Fibroblast of skin of scalp (primary cell): Measurements from ENCODE around the gene ERG28. TPM values are rescaled to one million over a fixed set of nuclear protein-coding genes. Genes with fewer than 3 reads are reported as not detected.
A peak's percentile ranks its signal among the peaks of the same experiment; 100 is the strongest.
"Not testable (repeated sequence)": the region's sequence is repeated elsewhere in the genome, so short reads cannot be mapped to it uniquely, and the experiment has no call there.

Source experiments
- DNase-seq: peaks from one replicate; pipeline ENCODE4 v3.0.0-alpha.2; 2013
- polyA plus RNA-seq, 2 experiments: library from polyadenylated mRNA; unstranded; fragments of 120-200 nt; gene quantifications; one replicate each; pipeline ENCODE4 v1.2.1, GENCODE V29; 2013; ENCODE audit not compliant: insufficient read length in 2 of 2

The ERG28 gene, protein sequence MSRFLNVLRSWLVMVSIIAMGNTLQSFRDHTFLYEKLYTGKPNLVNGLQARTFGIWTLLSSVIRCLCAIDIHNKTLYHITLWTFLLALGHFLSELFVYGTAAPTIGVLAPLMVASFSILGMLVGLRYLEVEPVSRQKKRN
- 14.9 TPM for polyA plus RNA-seq (2013, experiment 1 of 2; ENCODE audit: insufficient read length)
- 15.5 TPM for polyA plus RNA-seq (2013, experiment 2 of 2; ENCODE audit: insufficient read length)

DNA sequence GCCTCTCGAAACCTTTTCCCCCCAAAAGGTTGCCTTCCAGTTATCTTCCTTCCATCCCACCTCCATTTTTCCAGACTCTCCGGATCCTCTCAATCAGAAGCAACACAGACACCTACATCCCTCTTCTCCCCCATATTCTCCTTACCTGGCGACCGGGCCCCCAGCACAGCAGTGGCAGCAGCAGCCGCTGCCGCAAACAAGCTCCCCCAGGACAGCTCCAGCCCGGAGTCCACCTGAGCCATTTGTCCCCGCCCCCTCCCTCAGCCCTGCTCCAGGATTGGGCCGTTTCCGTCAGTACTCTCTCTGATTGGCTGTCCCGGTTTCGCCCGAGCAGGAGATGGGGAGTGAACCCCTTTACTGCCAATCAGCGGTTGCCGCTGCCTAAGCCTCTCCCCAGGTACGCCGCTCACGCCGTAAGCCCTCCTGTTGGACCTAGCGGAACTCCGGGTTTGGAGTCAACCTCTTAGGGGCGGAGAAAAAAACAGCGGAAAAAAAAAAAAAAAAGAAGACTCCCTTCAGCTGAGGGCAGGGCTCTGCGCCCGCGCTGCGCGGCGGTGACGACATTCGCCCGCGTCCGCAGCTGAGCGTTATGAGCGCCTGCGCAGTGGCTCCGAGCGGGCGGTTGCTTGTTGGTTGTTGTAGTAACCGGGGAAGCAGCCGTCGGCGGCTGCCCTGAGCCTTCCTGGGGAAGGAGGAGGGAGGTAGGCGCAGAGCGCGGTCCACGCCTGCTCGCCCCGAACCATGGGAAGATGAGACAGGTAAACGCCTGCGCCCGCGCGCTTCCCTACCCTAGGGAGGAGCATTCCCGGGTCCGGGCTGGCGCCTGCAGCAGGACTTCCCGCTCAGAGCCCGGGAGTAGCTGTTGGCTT is at the start of gene ERG28, which contains the start of gene TTLL5:
Gene ERG28 (minus strand): TSS at position 247 of the 869 bp plus-strand sequence. CDS start 3,374 bp downstream, outside the sequence.
Gene TTLL5 (plus strand): TSS at position 617 of the 869 bp plus-strand sequence. CDS start 1,904 bp downstream, outside the sequence.
- DNase-seq, result peak; percentile 97

DNA sequence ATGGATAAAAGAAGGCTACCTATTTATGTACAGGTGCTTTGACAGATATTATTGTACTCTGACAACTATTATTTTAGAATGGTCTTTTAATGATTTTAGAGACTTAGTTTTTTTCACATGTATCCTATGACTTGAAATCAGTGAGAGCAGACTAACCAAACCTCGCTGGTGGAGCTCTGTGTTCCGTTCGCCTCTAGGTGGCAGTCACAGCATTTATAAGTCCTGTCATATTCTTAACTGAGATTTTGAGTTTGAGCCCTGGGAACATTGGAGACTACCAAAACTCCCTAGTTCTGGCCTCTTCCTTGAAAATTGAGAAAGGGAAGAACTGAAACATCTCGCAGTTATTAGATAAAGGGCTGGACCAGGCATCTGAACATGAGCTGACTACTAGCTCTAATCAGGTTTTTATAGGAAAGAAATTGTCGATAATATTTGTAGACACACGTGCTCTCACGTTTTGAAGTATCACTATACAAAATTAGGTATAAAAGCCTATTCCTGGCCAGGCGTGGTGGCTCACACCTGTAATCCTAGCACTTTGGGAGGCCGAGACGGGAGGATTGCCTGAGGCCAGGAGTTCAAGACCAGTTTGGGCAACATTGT is 48.6 kb upstream of the ERG28 start:
- DNase-seq, result peak; percentile 79

DNA sequence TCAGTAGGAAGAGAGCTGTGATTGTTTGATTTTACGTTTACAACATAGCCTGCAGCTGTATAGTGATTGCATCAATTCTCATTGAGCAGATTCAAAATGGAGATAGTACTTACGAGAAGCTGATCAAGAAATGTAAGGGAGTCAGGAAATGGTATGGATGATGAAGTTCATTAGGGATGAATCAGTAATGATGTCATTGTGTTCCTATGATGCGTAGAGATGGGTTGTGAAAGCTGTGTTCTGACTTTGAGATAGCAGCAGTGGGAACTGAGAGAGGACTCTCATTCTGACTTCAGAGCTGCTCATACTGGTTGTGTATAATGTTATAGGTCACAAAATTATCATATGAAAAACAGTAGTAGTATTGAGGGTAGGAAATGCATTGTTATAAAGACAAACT is 44.3 kb upstream of the ERG28 start:
- no peak for DNase-seq

DNA sequence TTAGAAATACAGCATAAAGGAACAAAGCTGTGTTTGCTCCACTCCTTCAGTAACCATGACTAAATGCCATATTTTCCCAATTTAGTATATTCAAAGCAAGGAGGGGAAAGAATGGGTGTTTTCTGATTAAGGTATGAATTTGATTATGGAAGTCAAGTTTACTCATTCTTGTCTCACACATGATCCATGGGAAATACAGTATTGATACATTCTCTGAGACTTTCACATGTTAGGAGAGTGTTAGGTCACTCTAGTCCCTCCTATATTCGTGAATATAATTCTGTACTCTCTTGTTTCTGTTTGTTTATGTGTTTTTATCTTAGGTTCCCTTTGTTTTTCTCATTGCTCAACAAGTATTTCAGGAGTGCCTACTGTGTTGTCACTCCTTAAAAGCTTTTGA is 42.8 kb upstream of the ERG28 start:
- no peak for DNase-seq

DNA sequence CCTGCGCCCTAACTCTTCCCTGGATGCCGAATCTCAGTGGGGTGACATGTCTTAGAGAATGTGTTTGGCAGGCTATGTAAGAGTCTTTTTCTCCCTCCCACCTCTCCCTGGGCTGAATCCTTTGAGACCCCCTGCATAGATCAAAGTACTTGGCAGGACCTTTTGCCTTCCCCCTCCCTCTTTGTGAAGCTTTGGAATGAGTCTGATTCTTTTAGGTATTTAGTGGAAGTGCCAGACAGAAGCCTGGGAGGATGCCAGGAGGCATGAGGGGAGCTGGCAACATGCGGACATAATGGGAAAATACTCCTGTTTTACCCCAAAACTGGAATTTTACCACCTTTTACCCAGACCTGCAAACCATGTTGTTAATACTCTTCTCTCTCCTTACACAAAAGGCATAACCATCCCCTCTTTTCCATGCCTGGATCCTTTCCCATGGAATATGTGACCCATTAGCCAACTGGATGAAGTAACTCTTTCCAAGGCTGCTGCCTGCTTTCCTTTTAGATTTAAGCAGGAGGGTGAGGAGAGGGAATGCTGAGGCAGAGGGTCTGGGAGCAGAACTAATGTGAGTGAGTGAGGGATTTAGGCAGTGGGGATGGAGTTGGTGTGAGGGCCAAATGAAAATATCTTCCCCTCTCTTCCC is 42.1 kb upstream of the ERG28 start:
- peak; percentile 77 for DNase-seq

DNA sequence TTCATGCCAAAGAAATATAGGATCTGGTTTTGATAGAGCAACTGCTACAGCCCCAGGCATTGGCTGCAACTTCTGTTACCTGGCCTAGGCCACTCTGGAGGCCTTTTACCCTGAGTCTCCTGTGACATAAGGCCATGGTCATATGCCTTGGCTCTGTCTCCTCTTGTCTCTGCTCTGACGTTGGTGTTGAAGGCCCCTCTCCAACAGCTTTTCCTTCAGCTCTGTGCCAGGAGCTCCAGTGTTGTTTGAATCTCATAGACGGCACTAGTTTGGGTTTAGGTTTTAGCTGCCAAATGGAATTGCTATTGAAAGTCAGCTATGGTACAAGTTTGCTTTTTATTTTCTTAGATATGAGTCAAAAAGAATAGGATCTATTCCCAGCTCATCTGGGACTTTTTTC is 41.4 kb upstream of the ERG28 start:
- no peak for DNase-seq

DNA sequence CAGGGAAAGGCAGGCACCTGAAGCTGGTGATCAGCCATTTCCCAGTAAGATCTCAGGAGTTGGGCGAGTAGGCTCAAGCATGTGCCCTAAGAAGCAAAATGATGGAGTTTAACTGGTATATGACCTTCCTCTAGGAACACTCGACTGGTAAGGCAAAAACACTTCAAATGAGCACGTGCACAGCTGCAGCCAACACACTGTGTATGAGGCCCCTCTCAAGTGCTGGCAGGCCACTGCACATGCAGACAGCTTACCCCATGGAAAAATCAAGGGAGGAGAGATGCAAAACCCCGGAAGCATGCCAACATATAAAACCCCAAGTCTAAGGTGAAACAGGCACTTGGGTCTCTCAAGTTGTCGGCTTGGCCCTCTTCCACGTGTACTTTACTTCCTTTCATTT is 39.6 kb upstream of the ERG28 start:
- DNase-seq, result no peak

DNA sequence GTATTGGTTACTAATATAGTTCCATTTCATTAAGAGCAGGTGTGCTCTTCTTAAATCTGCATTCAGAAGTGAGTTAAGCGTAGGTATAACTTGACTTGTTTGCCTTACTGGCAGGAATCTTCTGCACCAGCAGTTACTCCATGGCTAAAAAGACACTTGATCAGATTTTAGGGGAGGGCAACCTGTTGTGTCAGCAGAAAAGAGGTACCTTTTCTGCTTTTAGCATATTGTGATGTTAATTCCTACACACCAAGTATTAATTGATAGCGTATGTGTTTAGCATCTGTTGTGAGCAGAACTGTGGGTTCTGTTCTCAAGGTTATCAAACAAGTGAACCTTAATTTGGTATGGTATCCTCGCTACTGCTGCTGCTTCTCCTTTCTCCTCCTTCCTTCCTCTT is 38.7 kb upstream of the ERG28 start:
- DNase-seq, result no peak

DNA sequence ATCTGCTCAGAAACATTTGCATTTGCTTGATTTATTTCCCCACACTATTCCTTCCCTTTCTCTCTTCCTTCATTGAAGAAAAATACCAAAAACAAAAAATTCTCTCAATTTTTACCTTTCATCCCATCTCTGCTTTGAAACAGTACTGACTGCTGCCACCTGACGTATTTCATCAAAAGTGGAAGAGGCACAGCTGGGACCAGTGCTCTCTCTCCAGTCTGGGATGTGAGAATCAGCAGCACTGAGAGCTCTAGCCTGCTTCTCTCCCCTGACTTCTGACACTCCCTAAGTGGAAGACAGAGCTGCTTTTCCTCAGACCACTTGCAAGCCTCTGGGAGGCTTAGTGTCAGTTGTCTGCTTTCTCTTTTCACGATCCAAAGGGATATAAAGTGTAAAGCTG is 37.2 kb upstream of the ERG28 start:
- DNase-seq, result no peak

DNA sequence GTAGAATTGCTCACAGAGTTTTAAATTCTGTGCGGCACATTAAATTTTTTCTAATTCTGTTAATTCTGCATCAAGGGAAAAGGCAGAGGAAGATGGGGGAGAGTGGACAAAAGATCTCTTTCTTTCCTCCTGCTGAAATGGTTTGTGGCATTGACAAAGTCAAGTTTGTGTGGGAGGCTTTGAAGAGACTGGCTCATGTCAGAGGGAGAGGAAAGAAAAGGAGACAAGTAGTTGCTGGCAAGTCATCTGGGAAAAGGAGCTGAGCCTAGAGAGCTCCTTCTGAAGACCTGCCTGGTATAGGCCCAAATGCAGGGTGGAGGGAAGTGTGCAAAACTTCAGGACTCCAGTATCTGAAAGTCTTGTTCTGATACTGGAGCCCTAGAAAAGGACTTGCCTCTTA is 36.7 kb upstream of the ERG28 start:
- DNase-seq, result no peak

DNA sequence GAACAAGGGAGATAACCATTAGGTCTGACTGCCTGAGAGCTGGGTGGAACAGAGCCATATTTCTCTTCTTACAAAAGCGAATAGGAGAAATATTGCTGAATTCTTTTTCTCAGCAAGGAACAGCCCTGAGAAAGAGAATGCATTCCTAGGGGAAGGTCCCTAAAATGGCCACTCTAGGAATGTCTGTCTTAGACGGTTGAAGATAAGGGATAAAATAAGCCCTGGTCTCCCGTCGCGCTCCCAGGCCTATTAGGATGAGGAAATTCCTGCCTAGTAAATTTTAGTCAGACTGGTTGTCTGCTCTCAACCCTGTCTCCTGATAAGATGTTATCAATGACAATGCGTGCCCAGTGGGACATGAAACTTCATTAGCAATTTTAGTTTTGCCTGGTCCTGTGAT is 34.3 kb upstream of the ERG28 start:
- not testable (repeated sequence) for DNase-seq

DNA sequence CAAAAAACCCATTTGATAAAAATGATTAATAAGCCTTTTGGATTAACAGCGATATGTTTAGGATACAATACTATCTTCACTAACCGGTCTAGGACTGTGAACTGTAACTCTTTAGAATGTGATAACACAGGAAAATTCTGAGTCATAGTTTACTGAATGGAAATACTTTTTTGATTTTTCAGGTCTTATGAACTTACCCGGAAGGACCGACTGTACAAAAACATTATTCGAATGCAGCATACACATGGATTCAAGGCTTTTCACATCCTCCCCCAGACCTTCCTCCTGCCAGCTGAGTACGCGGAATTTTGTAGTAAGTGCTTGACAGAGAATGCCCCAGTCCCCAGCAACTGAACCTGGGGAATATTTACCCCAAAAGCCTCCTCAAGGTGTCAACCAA is 29.3 kb upstream of the ERG28 start:
- DNase-seq, result no peak

DNA sequence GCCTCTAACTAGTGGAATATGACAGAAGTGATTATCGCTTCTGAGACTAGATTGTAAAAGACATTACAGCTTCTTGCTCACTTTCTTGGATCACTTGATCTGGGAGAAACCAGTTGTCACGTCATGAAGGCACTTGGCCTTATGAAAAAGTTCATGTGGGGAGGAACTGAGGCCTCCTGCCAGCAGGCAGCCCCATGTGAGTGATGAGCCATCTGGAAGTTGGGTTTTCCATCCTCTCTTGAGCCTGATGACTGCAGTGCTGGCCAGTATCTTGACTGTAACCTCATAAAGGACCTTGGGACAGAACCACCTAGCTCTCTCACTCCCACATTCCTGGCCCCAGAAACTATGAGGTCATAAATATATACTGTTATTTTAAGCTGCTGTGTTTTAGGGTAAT is 28.3 kb upstream of the ERG28 start:
- DNase-seq, result peak; percentile 3

DNA sequence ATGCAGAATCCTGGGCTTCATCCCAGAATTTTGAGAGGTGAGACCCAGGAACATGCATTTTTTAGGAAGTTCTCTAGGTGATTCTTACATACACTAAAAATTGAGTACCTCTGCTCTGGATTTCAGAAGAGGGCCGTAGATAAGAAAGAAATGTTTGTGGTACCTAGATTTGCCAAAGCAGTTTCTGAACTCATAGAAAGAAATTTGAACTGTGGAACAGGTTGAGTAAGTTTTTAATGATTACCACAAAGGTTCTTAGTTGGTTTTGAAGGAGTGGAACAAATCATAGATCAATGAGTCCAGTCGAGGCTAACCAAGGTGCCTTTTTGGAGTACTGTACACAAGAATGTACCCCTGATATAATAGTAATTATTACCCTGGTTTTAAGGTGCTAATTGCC is 25.2 kb upstream of the ERG28 start:
- no peak for DNase-seq

DNA sequence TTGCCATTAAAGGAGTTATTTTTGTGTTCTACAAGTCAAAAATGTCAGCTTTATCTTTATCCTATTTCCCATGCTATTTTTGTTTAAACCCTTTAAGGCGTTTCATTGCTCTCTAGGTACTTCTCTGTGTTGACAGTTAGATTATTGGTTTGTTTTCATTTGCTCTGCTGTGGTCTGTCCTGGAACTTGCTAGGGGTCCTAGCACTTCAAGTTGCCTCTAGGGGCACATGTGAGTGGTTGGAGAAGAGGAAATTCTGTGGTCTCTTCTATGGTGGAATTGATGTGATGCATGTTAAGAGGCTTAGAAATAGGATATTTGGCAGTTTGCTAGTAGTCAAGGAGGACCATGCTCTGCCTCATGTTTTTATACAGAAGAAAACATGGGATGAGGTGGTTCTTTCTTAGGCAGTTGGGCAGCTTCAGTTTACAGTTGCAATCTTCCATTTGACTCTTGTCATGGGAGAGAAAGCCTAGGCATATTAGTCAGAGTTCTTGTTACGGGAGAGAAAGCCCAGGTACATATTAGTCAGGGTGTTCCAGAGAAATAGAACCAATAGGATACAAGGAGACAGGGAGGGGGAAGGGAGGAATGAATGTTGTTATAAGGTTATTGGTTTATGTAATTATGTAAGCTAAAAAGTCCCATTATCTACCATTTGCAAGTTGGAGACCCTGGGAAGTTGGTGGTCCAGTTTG is 14.7 kb upstream of the ERG28 start:
- peak; percentile 8 for DNase-seq

DNA sequence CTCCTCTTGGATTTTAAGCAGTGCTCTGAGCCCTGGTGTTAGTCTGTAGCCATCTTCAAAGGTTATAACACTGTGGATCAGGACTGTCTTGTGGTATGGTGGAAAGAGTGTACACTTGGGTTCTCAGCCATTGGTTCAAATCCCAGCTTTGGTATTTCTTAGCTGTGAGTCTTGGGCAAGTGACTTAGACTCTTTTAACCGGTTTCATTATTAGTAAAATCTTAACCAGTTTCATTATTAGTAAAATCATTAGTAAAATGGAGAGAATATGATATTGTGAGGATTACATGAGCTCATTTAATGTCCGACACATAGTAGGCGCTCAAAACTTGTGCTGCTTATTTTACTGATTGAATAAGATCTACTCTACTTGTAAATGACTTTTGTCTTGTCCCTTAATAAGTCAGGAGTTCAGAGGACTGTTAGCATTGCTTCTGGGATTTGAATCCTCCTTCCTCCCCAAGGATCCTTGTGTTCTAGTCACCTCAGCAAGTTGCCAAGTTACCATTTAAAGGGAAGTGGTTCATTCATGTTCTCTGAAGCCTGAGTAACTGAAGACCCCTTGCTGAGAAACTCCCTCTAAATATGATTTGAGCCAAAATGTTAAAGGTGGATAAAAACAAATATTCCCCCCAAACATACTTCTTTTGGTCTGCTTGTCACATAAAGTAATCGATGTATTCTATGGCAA is 12.8 kb upstream of the ERG28 start:
- no peak for DNase-seq

DNA sequence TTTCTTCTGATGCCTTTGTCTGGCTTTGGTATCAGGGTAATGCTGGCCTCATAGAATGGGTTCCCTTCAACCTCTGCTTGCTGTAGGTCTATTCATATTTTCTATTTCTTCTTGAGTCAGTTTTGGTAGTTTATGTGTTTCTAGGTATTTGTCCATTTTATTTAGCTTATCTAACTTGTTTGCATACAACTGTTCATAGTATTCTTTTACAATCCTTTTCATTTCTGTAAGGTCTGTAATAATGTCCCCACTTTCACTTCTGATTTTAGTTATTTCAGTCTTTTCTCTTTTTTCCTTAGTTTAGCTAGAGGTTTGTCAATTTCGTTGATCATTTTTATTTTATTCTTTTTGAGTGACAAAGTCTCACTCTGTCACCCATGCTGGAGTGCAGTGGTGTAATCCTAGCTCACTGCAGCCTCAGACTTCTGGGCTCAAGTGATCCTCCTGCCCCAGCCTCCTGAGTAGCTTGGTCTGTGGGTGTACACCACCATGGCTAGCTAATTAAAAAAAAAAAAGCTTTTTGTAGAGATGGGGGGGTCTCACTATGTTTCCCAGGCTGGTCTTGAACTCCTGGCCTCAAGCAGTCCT is 12.0 kb upstream of the ERG28 start:
- DNase-seq, result no peak

DNA sequence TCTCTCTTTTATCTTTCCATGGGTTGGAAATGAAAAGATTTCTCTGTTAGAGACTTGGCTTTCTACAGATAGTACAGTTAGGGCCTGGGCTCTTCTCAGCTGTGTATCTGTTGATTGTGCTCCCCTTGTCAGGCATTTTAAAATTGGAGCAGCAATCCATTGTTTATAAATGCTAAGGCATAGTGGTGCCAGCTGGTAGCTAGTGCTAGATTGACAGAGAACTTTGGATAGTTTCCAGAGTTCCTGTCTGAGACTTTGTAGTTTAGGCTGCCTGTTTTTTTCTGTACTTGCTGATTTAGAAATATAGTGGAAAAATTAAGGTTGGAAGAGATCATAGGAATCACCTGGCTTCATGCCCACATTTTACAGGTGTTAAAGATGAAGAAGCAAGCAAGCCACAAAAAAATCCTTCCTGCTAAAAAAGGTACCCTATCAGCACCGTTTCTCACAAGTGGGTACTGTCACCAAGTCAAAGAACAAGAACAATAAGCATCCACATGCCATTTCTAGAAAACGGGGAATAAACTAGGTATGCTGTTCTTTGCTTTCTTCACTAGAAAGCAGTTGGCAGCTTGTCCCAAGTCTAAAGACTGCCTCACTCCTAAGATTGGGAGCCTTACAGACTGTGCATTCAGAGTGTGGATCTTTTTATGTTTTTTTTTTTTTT is 6.6 kb upstream of the ERG28 start:
- DNase-seq, result no peak

DNA sequence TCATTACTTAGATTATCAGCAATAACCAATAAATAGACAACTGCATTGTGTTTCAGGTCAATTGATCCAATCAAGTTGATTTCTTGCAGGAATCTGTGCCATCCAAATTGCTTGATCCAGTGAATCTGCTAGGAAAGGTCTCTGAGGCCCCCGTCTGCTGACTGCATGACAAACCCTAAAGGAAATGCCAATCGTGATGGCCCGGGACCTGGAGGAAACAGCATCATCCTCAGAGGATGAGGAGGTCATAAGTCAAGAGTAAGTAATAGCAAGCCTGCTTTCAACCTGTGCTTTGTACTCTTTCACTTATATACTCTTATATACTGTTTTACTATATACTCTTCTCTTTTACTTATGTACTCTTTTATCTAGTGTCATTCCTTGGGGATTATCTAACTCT is 2.3 kb upstream of the ERG28 start:
- DNase-seq, result no peak

DNA sequence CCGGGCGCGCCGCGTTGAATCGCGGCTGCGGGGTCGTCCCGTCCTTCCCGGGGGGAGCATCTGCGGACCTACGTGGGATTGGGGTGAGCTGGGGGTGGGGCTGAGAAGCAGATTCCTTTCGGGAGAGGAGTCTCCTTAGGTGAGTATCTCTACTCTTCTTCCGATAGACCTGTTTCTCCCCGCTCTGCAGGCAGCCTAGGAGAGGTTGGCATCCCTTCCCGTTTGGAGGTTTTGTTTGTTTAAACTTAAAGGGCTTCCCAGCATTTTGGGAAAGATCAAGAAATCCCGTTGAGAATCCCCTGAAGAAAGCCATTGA is 781 bp upstream of the ERG28 start:
- no peak for DNase-seq

DNA sequence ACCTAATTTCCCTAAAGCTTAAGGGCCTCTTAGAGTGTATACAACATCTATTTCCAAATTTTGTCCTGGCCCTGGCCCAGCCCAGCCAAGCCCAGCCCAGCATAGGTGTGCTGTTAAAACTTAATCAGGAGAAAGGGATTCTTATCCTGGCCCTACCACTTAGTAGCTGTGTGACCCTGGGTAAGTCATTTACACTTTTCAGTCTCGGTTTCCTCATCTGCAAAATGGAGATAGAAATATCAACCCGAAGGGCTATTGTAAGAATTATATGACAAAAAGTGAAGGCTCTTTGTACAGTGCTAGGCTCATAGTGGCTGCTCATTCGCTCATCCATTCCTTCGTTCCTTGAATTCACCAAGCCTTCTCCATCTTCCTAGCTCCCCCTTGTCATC is 442 bp downstream of the ERG28 start:
- no peak for DNase-seq
